ENCODE results near the gene EEF1AKMT4. TPM values are rescaled to one million over a fixed set of nuclear protein-coding genes. Genes with fewer than 3 reads are reported as not detected.

Gene EEF1AKMT4
- total RNA-seq, 3 donors from 2014 or later (not counting 1 experiment from before 2014, with no cell fraction given): 0.73 to 0.80 (median 0.79) TPM

DNA sequence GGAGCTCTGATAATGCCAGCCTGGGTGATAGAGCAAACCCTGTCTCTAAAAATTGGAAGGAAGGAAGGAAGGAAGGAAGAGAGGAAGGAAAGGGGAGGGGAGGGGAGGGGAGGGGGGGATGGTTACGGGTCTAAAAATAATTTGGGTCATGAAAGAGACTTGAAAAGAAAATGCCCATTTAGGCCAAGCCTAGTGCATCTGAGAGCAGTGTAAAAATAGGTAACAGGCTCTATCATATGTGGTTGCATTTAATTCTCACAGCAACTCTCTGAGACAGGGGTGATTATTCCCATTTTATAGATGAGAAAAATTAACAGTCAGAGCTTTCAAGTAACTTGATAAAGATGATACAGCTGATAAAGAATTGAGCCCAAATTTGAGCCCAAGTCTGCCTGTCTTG lies 22.8 kb downstream of the EEF1AKMT4 start:
- DNase-seq: no peak
- Mint-ChIP-seq H3K4me3 (no peak overlapping the region), H3K4me1 (peaks cover 0 to 6% of the 10 kb centered on the region in 2 donors), H3K27ac (no peak overlapping the region), H3K9me3 (no peaks in the 10 kb centered on the region), H3K36me3 (no peaks in the 10 kb centered on the region), H3K27me3 (ENCODE audit: low read depth in 2 of 2) (peaks cover 31 to 47% of the 10 kb centered on the region in 2 donors)
- H3K36me3 ChIP-seq (ENCODE audit: control insufficient read depth, insufficient read depth, low read length): no peaks in the 10 kb centered on the region
- H3K27me3 ChIP-seq (ENCODE audit: control insufficient read depth, insufficient read depth, low read length): peaks cover 16% of the 10 kb centered on the region
- intact Hi-C loops (cut with micrococcal nuclease): no loop called here
- no peaks in the 10 kb centered on the region for H3K9me3 ChIP-seq (ENCODE audit: control insufficient read depth, insufficient read depth, low read length)
- ATAC-seq: no peak
- H3K27ac ChIP-seq (ENCODE audit: low read length): no peak overlapping the region
- no peaks in the 10 kb centered on the region for H3K4me1 ChIP-seq (ENCODE audit: control insufficient read depth, insufficient read depth, low read length)
- WGBS (ENCODE audit: insufficient coverage): 23% methylated on average over 1 of the region's 1 CpG
- no peak for TF ChIP-seq CTCF (IDR thresholded peaks at IDR 0.05)
- no peak overlapping the region for H3K4me3 ChIP-seq (ENCODE audit: low read length)

- Histone ChIP-seq H3K4me3 (ENCODE audit: low read length) (no peak overlapping the region), H3K36me3 (ENCODE audit: control insufficient read depth, insufficient read depth, low read length) (no peaks in the 10 kb centered on the region), H3K4me1 (ENCODE audit: control insufficient read depth, insufficient read depth, low read length) (no peaks in the 10 kb centered on the region), H3K9me3 (ENCODE audit: control insufficient read depth, insufficient read depth, low read length) (no peaks in the 10 kb centered on the region), H3K27me3 (ENCODE audit: control insufficient read depth, insufficient read depth, low read length) (peaks cover 19% of the 10 kb centered on the region), H3K27ac (ENCODE audit: low read length) (no peak overlapping the region)
- no peak overlapping the region for H3K4me3 Mint-ChIP-seq
- H3K9me3 Mint-ChIP-seq: no peaks in the 10 kb centered on the region
- intact Hi-C loops (cut with micrococcal nuclease): no loop called here
- H3K36me3 Mint-ChIP-seq: no peaks in the 10 kb centered on the region
- peaks cover 0 to 6% of the 10 kb centered on the region in 2 donors for H3K4me1 Mint-ChIP-seq
- TF ChIP-seq CTCF (IDR thresholded peaks at IDR 0.05): no peak
- ATAC-seq (no peak), DNase-seq (no peak)
- H3K27ac Mint-ChIP-seq: no peak overlapping the region
- 78% methylated on average over 12 of the region's 12 CpGs for WGBS (ENCODE audit: insufficient coverage)
- H3K27me3 Mint-ChIP-seq (ENCODE audit: low read depth in 2 of 2): peaks cover 41 to 64% of the 10 kb centered on the region in 2 donors
Measured at GRCh38 chr3:184275381-184275701, 25.9 kb downstream of the EEF1AKMT4 start.

DNA sequence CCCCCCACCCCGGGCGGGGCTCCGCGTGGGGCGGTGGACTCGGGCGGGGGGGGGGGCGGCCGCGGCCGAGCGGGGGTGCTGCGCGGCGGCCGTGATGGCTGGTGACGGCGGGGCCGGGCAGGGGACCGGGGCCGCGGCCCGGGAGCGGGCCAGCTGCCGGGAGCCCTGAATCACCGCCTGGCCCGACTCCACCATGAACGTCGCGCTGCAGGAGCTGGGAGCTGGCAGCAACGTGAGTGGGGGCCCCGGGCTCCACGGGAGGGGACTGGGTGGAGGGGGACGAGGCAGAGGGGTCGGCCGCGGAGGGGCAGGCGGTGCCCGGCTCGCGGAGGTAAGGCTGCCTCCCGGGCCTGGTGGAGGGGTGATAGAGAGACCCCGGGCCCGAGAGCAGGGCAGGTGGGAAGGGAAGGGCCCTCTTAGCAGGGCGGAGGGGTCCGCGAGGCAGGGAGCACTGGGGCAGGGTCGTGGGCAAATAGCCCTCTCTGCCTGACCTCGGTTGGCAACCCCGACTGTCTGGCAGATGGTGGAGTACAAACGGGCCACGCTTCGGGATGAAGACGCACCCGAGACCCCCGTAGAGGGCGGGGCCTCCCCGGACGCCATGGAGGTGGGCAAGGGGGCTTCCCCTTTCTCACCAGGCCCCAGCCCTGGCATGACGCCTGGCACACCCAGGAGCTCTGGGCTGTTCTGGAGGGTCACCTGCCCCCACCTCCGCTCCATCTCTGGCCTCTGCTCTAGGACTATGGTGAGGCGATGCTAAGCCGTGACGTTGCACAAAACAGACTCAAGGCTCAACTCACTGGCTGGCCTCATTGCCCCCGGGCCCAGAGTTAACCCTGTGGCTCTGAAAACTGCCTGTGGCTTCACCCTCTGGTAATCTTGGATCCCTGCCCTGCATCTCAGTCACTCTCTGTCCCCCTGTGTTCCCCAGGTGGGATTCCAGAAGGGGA lies 26.8 kb downstream of the EEF1AKMT4 start, which contains the start of gene ECE2:
TSS of gene ECE2 (plus strand) at position 62 of the 950 bp plus-strand sequence. CDS start at position 194, 132 bp downstream.
- intact Hi-C loops (cut with micrococcal nuclease): no loop called here

More for the DNA sequence above, 26.8 kb downstream of the EEF1AKMT4 start, which contains the start of gene ECE2:
- no peak for TF ChIP-seq CTCF (IDR thresholded peaks at IDR 0.05)
- Mint-ChIP-seq H3K4me3 (no peak within 1 kb of the TSS), H3K36me3 (no peaks in the 10 kb centered on the region), H3K4me1 (peaks cover 0 to 6% of the 10 kb centered on the region in 2 donors), H3K27ac (no peak within 1 kb of the TSS), H3K27me3 (ENCODE audit: low read depth in 2 of 2) (peaks cover 38 to 61% of the 10 kb centered on the region in 2 donors), H3K9me3 (no peaks in the 10 kb centered on the region)
- H3K27me3 ChIP-seq (ENCODE audit: control insufficient read depth, insufficient read depth, low read length): peaks cover 19% of the 10 kb centered on the region
- no peak within 1 kb of the TSS for H3K4me3 ChIP-seq (ENCODE audit: low read length)
- WGBS (ENCODE audit: insufficient coverage): 18% methylated on average over 62 of the region's 65 CpGs
- no peaks in the 10 kb centered on the region for H3K4me1 ChIP-seq (ENCODE audit: control insufficient read depth, insufficient read depth, low read length)
- no peak for DNase-seq
- H3K9me3 ChIP-seq (ENCODE audit: control insufficient read depth, insufficient read depth, low read length): no peaks in the 10 kb centered on the region
- no peaks in the 10 kb centered on the region for H3K36me3 ChIP-seq (ENCODE audit: control insufficient read depth, insufficient read depth, low read length)
- no peak within 1 kb of the TSS for H3K27ac ChIP-seq (ENCODE audit: low read length)
- no peak for ATAC-seq
